Stimulated activated CD8-positive, alpha-beta memory T cell treated with anti-CD3 and anti-CD28 coated beads, Interleukin-2, amount 100 ng/mL, for 1 hour (primary cell): ENCODE results near the gene URAD.
A peak's percentile ranks its signal among the peaks of the same experiment; 100 is the strongest.

Source experiments
- DNase-seq, 2 donors: peaks; one replicate each; pipeline ENCODE4 v3.0.0-alpha.2; 2020; ENCODE audit warnings: low read depth in 2 of 2

Gene URAD

DNA sequence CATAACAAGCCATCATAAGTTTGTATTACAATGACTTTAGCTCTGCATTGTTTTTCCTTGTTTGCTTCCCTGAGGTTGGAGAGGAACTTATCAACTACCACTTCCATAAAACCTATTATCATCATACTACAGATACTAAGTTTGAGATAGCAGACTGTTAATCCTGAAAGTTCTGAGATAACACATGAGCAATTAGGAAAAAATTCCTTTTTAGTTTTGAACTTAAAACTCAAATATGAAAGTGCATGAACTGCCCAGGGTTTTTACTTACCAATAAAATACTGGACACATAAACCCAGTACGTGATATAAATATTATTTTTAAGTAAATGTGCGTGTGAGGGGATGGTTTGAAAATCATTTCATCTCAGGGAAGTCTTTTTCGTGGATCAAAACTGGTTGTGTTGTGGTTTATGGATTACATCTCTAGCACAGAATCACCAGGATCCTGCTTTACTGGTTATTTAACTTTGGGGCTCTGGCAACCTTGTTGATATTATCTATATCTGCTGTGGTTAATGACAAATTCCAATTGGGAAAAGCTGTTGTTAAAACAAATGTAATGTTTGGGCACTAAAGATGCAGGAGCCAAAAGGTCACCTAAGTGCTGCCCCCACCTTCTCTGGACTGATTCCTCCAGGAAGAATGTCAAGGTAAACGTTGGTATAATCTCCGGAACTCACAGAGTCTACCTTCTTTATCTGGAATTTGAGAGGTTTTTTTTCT, 31.8 kb downstream of the URAD start:
- DNase-seq: no peak

DNA sequence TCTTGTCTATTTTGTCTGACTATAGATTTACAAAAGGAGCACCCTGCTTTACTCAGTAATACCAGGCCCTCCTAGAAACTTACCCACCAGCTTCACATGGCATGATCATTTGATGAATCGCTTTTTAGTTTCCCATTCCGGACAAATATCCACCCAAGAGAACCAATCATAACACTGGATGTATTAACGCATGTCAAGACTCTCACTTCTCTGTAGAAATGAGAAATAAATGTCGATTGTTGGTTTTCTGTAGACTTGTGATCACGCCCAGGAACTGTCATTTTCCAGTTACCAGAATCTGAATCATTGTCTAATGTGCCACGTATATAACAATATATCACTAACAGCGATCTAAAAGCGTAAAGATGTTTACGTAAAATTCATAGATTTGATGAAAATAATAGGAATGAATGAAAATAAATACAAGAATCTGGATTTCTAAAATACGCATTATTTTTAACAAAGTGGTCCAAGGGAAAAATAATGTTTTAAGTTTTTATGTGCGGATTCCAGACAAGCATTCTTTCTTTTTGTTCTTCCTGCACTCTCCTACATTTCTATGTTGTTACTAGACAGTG, 33.4 kb downstream of the URAD start:
- DNase-seq: no peak

DNA sequence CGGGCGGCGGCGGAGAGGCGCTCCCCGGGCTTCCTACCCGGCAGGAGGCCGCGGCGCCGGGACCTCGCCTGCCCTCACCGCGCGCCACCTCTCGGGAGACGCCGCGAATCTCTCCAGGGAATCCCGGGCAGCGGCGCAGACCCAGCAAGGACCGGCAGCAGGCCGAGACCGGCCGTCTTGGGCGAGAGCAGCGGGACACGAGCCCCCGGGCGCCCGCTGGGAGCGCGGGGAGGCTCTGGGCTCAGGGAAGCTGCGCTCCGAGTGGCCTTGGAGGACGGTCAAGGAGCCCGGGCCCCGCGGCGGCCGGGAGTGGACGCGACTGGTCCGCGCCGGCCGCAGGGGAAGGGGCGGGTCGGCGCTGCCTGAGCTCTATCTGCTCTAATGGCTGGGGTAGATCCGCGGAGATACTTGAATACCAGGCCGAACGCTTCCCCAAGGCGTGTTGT, 34.1 kb downstream of the URAD start:
- no peak for DNase-seq

DNA sequence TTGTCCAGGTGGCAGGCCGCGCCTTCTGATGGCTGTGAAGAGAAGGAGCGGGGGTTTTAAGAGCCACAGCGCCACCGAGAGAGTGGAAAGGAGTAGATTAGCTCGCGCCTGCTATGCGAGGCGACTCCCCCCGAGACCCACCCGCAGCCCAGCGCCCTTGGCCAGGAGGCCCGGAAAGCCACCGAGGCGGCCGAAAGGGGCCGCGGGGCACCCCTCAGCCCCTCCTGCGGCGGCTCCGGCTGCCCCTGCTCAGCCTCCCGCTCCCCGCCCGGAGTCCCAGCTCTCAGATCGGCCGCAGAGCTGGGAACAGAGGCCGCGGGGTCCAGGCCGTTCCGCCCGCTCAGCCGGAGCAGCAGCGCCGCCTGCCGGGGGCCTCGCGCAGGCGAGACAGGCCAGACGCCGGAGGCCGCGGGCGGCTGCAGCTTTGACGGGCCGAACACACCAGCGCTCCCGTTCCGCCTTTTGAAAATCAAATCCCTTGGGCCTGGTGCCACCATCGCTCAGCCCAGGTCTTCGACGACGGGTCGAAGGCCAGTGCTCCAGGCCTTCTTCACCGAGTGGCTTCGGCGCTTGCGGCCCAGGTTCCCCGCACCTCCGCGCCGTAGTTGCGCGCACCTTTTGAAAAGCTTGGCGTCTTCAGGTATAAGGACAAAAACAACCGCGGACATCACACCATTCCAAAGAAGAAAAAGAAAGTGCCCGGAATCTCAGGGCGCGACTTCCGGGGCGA, 34.7 kb downstream of the URAD start:
- DNase-seq: peak in 1 of 2 donors; percentile 32

GRCh38 chr13:27952876-27953675, 35.4 kb downstream of the URAD start:
- no peak for DNase-seq

DNA sequence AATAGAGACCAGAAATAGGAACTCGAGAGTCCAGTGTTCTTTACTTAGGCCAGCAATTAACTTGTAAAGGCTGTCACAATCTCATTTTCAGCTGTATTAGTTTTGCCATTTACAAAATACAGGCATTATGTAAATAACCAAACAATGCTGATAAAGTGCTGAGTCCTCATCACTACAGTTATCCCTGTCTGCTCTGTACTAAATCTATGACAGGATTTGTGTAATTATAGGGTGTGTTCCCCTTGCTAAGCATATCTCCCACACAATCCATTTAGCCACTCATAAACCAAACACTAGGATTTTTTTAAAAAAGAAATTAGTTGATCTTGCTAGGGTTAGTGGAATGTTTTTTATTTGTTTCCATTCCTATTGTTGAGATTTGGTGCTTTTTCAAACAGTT, 45.5 kb downstream of the URAD start:
- DNase-seq: no peak

- no peak for DNase-seq
Measured at GRCh38 chr13:27933580-27934328, 54.7 kb downstream of the URAD start.

DNA sequence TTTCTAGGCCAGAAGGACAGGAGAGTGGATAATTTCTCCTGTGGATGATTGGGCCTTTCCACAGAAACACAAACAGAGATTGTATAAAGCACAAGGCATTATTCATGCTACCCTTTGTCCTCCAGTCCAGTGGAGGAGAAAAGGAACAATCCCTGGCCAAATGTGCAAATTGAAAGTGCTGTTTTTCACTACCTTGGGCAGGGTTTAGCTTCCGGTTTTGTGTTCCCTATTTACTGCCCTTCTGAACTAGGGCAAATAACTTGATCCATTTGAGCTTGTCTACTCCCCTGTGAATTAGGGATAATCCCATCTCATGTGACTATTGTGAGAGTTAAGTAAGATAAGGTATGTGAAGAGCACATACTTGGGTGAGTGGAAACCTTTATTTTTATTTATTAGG, 55.4 kb downstream of the URAD start:
- DNase-seq: no peak

DNA sequence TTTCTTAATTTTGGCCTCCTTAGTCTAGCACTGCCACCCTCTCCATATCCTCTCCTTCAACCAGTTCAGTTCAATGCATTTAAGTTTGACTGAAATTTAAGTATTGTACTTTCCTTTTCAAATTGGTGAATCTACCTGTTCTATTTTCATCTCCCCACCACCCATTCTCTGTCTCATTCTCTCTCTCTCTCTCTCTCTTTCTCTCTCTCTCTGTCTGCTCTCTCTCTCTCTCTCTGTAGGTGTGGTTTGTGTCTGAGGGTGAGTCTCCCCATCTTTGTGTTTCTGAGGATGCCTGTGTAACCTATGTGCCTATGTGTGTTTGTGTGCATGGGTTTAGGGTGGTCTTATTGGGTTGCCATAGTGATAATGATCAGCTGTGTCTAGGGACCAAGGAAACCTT, 58.6 kb downstream of the URAD start:
- no peak for DNase-seq

DNA sequence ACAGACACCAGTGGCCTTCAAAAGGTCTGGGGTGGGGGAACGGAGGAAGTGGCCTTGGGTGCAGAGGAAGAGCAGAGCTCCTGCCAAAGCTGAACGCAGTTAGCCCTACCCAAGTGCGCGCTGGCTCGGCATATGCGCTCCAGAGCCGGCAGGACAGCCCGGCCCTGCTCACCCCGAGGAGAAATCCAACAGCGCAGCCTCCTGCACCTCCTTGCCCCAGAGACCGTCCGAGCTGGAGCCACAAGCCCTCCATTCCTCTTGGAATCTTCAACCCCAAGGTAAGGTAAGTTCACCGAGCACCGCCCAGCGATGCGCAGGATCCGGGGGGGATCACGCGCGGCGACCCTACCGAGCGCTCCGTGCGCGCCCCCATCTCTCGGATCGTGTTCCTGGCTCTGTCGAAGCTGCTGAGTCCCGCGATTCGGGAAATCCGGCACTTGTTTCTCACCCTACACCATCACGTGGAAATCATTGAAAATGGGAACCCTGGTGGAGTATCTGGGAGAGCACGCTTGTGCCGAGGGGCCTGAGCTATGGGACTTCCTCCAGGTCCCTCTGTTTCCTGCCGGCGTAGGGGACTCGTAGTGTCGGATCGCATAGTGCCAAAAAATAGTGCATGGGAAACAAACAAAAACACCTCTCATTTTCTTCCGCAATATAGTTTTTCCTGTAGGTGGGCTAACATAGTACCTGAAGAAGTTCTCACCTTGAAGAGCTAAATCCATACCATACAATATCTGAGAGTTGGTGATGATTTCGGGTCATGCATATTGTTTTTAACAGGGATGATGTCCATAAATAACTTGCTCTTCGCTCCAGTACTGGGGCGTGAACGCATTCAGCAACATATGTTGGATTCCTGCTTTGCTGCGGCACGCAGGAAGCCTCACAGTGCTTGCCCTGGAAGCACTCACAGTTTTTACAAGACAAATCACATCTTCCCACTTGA, 59.4 kb downstream of the URAD start:
- no peak for DNase-seq

- no peak for DNase-seq
Measured at GRCh38 chr13:27928353-27928804, 60.1 kb downstream of the URAD start.
